Measurements from ENCODE around the gene THOC7.

- TF ChIP-seq POLR2A (IDR thresholded peaks at IDR 0.05) = no peak
- TF ChIP-seq, protein P1, sequence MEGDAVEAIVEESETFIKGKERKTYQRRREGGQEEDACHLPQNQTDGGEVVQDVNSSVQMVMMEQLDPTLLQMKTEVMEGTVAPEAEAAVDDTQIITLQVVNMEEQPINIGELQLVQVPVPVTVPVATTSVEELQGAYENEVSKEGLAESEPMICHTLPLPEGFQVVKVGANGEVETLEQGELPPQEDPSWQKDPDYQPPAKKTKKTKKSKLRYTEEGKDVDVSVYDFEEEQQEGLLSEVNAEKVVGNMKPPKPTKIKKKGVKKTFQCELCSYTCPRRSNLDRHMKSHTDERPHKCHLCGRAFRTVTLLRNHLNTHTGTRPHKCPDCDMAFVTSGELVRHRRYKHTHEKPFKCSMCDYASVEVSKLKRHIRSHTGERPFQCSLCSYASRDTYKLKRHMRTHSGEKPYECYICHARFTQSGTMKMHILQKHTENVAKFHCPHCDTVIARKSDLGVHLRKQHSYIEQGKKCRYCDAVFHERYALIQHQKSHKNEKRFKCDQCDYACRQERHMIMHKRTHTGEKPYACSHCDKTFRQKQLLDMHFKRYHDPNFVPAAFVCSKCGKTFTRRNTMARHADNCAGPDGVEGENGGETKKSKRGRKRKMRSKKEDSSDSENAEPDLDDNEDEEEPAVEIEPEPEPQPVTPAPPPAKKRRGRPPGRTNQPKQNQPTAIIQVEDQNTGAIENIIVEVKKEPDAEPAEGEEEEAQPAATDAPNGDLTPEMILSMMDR (IDR thresholded peaks at IDR 0.05) = no peak
Observed at GRCh38 chr3:63814237-63814636, 49.4 kb downstream of the THOC7 start.

Measured in gastroesophageal sphincter (tissue), 3 donors.